HG02588 (cell line): Measurements from ENCODE around the gene A1CF.
"Not testable (repeated sequence)": the region's sequence is repeated elsewhere in the genome, so short reads cannot be mapped to it uniquely, and the experiment has no call there.

Experiments used
- ATAC-seq: cut with Tn5 transposase; IDR thresholded peaks from one replicate; pipeline ENCODE4 v1.9.1; 2021; ENCODE audit warnings: mild to moderate bottlenecking, moderate library complexity; ENCODE audit not compliant: unreplicated experiment

The A1CF gene, protein sequence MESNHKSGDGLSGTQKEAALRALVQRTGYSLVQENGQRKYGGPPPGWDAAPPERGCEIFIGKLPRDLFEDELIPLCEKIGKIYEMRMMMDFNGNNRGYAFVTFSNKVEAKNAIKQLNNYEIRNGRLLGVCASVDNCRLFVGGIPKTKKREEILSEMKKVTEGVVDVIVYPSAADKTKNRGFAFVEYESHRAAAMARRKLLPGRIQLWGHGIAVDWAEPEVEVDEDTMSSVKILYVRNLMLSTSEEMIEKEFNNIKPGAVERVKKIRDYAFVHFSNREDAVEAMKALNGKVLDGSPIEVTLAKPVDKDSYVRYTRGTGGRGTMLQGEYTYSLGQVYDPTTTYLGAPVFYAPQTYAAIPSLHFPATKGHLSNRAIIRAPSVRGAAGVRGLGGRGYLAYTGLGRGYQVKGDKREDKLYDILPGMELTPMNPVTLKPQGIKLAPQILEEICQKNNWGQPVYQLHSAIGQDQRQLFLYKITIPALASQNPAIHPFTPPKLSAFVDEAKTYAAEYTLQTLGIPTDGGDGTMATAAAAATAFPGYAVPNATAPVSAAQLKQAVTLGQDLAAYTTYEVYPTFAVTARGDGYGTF

DNA sequence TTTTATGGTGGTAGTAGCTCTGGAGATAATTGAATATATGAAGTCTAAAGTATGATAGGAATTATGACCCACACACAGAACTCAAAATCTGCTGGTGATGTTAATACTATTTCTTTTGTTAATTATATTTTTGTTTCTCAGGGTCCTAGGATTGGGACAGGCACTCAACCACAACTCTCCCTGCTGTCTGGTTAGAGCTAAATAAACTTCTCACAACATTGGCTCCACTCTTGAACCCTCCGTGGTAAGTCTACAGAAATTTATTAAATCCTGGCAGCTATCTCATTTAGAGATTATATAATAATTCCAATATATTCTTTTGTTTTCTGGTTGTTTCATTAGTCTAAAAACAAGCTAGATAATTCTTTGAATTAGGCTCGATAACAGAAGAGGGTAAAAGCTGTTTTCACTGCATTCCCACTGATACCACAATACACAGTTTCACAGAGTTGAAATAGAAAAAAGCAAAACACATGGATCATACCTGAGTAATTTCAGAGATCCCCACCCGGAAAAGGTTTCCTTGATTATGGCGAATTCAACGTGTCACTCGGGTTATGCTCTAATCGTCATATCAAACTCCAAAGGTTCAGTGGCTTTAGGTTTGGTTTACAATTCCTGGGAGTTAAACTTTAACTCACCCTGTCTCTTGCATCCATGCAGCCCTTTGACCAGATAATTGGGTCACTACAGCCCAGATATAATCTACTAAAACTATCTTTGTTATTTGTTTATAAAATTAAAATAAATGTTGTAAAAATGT lies at the start of gene A1CF:
TSS of gene A1CF (minus strand) at position 531 of the 763 bp plus-strand sequence. CDS start 25,687 bp downstream, outside the sequence.
- ATAC-seq = no peak

DNA sequence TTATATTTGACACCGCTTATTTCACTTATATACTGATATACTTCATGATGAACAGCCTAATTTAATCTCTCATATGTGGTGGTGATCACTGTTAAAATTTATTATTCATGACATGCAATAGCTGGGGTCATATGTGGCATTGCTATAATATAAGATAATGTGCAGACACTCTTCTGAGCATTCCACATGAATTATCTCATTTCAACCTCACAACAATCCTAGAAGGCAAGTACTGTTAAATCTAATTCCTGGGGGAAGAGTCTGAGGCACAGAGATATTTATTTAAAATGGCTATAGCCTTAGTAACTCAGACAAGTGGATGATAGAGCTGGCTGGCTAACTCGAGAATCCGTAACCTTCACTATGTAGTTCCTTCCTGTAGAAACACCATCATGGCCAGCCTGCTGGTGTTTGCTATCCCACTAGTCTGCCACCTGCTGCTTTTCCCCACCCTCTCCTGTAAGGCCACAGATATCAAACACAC lies 46.6 kb upstream of the A1CF start:
- ATAC-seq = no peak

DNA sequence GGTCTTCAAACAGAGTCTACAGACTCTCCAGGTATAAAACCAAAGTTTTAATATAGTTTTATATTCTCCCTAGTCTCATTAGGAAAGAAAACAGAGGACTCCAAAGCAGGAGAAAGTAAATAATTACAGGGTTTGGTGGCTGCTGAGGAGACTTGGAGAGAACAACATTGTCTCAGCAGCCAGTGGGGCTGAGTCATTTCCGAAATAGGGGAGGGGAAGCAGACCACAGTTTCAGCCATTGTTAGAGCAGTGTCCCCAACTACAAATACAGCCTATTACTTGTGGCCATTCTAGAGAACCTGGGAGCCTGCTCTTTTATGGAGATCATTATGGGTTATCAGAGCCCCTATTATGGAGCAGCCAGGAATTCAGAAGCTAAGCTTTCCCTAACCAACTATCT lies 44.2 kb upstream of the A1CF start:
- no peak for ATAC-seq

DNA sequence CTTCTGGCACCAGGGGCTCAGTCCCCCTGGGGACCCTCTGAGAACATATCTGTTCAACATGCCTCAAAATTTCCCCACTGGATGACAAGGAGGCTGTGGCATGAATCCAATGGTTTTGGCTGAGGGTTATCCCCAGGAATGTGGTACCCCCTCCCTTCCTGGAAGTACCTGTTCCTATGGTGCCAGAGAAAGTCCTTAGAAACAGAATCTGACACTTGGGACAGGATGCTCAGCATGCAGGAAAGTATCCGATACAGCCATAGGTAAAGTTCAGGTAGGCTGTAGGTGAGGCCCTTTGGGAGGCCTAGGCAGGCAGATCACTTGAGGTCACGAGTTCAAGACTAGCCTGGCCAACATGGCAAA lies 42.7 kb upstream of the A1CF start:
- ATAC-seq = no peak

DNA sequence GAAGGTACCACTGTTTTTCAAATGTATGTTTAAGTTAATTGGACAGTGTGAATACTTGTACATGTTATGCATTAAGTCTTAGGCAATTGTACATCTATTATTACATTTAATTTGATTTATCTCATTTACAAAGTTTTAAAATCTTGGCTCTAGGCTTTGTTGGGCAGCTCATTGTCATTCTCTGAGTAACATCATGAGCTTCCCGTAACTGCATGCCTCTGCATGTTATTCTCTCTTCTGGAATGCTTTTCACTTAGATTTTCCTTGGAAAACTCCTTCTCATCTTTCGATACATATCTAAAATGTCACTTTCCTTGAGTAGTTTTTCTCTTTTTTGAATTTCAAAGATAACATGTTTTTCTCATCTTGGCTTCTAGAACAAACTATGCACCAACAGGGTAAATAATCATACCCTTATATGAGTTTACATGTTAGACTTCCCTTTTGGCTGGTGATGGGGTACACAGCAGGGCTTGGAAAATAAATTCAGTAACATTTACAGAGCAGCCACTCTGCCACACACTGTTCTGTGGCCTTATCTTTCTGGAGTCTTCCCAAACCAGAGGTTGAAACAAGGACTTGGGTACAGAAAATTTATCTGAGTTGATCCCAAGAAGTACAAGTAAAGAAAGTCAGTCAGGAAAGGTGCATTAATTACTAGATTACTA lies 42.2 kb upstream of the A1CF start:
- no peak for ATAC-seq

DNA sequence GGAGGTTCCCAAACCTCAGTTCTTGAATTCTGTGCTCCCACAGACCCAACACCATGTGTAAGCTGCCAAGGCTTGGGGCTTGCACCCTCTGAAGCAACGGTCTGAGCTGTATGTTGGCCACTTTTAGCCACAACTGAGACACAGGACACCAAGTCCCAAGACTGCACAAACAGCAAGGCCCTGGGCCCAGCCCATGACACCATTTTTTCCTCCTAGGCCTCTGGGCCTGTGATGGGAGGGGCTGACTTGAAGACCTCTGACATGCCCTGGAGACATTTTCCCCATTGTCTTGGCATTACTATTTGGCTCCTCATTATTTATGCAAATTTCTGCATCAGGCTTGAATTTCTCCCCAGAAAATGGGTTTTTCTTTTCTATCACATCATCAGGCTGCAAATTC lies 38.0 kb upstream of the A1CF start:
- ATAC-seq = not testable (repeated sequence)

DNA sequence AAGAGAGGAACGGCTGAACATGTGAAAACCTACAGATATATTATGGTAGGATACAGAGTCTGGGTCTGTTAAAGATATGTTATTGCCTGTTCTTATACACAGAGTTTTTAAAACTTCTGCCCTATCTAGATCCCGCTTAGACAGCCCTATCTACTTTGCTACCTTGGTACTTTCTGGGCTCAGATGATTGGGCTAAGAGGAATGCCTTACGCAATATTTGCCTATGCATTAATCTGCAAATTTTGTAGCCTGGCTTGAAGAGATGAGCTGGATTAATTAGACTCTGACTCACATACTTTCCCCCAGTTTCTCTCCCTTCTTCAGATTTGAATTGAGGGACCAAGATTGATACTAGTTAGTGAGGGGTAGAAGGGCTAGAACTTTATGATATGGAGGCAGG lies 33.6 kb upstream of the A1CF start:
- no peak for ATAC-seq

DNA sequence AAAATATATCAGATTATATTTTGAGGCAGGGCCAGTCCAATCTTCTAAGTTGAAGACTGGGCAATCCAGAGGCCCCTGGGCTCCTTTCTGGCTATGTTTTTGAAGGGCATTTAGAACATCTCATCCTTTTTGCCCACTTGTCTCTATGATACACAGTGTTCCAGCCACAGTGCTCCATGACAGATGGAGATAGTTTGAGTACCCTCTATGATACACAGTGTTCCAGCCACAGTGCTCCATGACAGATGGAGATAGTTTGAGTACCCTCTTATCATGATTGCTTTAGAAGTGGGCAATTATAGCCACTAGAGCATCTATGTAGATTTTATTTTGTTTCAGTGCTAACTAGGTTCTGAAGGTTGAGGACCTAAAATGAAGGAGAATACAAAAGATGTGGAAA lies 33.1 kb upstream of the A1CF start:
- no peak for ATAC-seq

DNA sequence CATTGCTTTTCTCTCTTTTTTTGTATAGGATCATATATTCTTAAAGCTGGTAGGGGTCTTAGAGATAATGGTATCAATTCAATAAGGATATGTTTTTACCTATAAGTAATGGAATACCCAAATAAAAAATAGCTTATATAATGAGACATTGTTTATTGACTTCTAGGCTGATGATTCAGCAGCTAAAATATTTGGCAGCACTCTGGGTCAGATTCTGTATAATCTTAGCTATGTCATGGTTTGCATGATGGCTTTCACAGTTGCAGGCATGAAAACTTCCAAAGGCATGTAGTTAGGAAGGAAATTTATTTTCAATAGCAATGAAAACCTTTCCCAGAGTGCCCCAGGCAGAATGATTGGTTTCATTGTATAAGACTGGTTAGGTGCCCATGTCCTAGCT lies 32.1 kb upstream of the A1CF start:
- ATAC-seq = no peak

DNA sequence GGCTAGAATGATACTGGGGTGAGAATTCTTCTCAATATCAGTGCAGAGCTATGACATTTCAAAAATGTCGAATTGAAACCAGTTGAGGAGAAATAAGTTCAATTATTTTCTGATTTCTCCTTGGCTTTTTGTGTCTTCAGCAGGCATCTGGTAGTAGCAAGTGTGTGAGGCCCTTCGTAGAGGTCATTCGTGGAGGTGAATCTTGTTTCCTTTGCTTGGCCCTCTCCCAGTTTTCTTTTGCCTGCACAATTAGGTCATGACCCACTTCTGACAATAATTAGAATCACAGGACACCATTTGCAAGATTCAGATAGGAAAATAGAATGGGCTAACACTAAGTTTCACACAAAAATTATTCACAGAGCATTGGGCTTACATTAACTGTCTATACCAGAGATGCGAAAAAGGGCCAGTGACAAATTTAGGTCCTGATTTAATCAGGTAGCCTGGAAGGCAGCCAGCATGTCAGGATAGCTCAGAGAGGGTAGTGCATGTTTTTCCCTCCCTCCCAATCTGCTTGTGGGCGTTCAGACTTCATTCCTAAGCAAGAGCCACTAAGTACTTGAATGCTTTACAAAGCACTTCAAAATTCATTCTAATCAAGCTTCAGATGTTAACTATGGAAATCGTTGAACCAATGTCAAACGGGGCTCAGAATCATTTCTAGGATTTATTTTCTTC lies 24.0 kb upstream of the A1CF start:
- ATAC-seq = no peak

DNA sequence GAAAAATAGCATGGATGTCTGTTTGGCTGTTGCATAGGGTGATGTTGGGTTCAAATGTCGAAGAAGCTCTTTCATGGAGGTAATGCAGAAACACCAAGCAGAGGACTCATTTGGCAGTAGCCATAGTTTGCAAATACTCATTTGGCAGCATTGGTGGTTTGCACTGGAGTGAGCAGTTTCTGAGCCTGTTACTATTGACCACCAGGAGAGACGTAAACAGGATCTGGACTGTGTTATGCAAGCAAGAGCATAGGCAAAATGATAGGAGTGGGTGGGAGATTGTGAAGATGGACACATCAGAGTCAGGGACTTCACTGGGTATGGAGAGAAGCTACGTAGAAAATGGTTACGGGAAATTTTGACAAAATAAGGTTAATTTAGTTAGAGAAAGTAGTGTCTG lies 22.9 kb upstream of the A1CF start:
- no peak for ATAC-seq

DNA sequence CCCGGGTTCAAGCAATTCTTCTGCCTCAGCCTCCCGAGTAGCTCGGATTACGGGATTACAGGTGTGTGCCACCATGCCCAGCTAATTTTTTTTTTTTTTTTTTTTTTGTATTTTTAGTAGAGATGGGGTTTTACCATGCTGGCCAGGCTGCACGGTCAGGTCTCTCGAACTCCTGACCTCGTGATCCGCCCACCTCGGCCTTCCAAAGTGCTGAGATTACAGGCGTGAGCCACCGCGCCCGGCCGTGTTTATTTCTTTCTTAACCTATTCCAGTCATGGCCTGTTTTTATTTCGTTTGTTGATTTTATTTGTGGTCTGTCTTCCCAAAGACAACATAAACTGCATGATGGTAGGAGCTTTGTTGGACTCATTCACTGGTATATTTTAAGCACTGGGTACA lies 20.4 kb upstream of the A1CF start:
- ATAC-seq = not testable (repeated sequence)

DNA sequence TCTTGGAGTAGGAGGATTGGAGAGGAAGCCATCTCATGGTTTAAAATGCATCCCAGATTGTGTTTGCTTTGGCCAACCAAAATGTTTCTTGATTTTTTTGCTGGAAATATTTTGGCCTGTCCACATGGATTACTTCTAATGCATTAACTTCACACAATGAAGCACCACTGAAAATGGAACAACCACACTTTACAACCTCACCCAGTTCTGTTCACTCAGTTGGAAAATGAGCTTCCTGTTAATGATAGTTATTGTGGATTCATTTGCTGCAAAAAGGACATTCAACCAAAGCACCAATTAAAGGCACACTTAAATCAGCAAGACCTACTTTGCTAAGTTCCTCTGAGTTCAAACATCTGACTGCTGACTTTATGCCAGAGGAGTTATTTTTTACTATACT lies 11.3 kb upstream of the A1CF start:
- ATAC-seq = no peak

DNA sequence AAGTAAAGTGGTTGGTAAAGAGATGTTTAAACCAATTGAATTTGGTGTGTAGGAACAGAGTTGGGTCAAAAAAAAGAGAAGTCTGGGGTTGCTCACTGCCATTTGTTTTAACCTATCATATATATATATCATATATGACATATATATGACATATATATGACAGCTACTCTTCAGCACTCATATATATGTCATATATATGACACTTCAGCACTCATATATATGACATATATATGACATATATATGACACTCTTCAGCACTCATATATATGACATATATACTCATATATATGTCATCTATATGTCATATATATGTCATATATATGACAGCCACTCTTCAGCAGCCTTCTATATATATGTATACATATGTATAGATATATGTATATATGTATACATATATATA lies 8.9 kb upstream of the A1CF start:
- no peak for ATAC-seq

DNA sequence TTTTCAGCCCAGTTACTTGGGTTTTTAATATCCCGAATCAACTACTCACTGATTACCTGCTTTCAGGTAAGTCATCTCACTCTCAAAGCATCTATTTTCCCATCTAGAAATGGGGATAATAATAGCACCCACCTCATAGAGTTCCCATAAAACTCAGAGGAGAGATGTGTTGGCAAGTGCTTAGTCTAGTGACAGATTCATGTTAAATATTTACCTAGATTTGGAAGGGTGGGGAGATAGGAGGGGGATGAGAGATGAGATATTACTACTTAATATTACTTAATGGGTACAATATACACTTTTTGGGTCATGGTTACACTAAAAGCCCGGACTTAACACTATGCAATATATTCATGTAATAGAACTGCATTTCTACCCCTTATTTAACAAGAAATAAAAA lies 7.0 kb upstream of the A1CF start:
- no peak for ATAC-seq

DNA sequence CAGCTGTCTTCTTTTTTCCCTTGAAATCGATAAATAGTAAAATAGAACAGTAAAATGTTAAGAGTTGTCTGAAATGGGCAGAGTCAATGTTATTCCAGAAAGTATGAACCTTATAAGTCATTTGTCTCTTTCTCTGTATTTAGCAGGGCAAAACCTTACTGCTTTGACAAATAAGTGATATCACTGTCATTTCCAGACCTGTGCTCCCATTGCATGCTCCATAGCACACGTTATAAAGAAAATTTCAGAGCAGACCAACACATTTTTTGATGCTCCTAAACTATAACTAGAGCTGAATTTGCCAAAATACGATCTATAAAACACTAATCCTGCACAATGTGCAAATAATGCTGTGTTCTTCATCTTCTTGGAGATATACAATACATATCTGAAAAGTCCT lies 1.1 kb downstream of the A1CF start:
- ATAC-seq = no peak

DNA sequence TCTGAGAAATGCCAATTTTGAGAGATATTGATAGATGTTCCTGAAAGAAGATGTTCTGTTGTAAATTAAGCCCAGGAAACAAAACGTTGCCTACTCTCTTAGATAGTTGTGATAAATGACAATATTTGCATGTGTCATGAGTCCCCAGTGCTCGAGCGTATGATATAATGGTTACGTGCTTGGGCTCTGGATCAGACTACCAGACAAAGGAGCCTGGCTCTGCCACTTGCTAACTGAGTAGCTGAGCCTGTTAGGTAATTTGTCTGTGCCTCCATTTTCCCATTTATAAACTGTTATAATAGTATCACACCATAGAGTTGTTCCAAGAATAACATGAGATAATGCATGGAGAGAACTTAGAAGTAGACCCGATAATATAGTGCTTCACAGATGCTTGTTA lies 1.8 kb downstream of the A1CF start:
- no peak for ATAC-seq

DNA sequence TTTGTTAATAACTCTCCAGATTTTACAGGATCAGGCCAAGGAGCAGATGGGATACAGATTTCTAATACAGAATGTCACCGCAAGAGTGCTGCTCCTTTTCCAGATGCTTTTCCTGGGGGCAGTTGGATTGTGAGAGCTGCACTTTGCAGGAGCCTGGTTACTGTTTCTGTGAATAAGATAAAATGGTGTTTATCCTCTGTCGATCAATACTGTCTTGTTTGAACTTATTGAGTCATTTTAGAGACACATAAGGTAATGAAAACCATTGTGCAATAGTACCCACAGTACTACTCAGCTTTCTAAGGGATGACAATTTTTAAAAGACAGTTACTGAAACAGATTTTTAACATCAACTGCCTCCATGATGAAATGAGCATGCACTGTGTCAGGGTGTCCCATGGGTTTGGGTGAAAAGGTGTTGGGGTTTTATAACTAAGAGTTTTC lies 2.9 kb downstream of the A1CF start:
- ATAC-seq = no peak

DNA sequence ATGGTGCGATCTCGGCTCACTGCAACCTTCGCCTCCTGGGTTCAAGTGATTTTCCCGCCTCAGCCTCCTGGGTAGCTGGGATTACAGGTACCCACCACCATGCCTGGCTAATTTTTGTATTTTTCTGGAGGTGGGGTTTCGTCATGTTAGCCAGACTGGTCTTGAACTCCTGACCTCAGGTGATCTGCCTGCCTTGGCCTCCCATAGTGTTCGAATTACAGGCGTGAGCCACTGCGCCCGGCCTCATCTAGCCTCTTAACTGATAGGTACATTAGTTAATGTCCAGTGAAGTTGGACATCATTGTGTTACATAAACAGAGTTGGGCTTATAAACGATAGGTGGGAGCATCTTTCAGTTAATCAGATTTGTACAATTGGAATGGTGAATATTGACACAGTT lies 4.4 kb downstream of the A1CF start:
- not testable (repeated sequence) for ATAC-seq

DNA sequence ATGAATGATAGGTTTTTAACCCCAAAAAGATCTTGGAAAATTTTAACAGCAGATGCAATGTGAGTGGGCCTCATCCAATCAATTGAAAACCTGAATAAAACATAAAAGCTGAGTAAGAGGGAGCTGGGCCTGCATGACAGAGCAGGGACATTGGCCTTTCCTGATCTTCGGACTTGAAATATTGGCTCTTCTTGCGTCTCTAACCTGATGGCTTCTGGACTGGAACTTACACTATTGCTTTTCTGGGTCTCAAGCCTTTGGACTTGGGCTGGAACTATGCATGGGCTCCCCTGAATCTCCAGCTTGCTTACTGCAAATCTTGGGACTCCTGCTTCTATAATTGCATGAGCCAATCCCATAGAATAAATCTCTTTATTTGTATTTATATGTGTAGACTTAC lies 9.0 kb downstream of the A1CF start:
- ATAC-seq = no peak

DNA sequence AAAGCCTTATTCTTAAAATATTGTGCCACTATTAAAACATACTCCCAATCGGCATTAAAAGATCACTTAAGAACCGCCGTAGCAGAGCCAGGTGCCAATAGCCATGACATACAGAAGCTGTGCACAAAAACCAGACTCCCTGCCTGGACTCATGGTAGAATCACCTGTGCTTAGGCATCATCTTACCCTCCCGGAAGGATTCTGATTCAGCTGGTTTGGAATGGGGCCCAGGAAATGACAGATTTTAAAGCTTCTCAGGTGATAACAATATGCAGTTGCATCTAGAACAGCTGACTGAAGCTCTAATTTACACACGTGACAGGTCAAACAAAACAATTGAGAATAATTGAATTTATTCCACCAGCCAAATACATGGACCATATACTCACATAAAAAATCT lies 10.7 kb downstream of the A1CF start:
- no peak for ATAC-seq
